ENCODE measurements around the gene APBB3. TPM values are rescaled to one million over a fixed set of nuclear protein-coding genes. Genes with fewer than 3 reads are reported as not detected.

APBB3 gene
- total RNA-seq, 1 donor from 2014 or later, result 6.3 TPM

GRCh38 chr5:140547508-140548299 is 16.7 kb downstream of the APBB3 start, which contains the start of gene EIF4EBP3:
TSS of gene EIF4EBP3 (plus strand) at chr5:140547662. CDS start at chr5:140547738, 76 bp downstream.
- peak; percentile 81 for FAIRE-seq
- Histone ChIP-seq H3K36me3 (ENCODE audit: control insufficient read depth, insufficient read depth, low read length) (peaks cover 22% of the 10 kb centered on the region), H3K27me3 (ENCODE audit: control insufficient read depth, insufficient read depth, low read length) (no peaks in the 10 kb centered on the region), H3K4me3 (ENCODE audit: low read depth, low read length) (peak within 1 kb of the TSS; percentile 47)
- peak; percentile 86 for DNase-seq (ENCODE audit: low read depth)
- TF ChIP-seq CTCF (IDR thresholded peaks at IDR 0.05; ENCODE audit: insufficient read depth, low read length, severe bottlenecking), result peak; percentile 81

GRCh38 chr5:140546851-140547507 is 17.4 kb downstream of the APBB3 start:
- no peak for TF ChIP-seq CTCF (IDR thresholded peaks at IDR 0.05; ENCODE audit: insufficient read depth, low read length, severe bottlenecking)
- no peak overlapping the region for H3K4me3 ChIP-seq (ENCODE audit: low read depth, low read length)
- H3K27me3 ChIP-seq (ENCODE audit: control insufficient read depth, insufficient read depth, low read length), result no peaks in the 10 kb centered on the region
- no peak for FAIRE-seq
- DNase-seq (ENCODE audit: low read depth), result no peak
- peaks cover 23% of the 10 kb centered on the region for H3K36me3 ChIP-seq (ENCODE audit: control insufficient read depth, insufficient read depth, low read length)

- Histone ChIP-seq H3K36me3 (ENCODE audit: control insufficient read depth, insufficient read depth, low read length) (peaks cover 15% of the 10 kb centered on the region), H3K4me3 (ENCODE audit: low read depth, low read length) (no peak overlapping the region), H3K27me3 (ENCODE audit: control insufficient read depth, insufficient read depth, low read length) (no peaks in the 10 kb centered on the region)
- no peak for TF ChIP-seq CTCF (IDR thresholded peaks at IDR 0.05; ENCODE audit: insufficient read depth, low read length, severe bottlenecking)
- FAIRE-seq (no peak), DNase-seq (ENCODE audit: low read depth) (no peak)
Measured at GRCh38 chr5:140545606-140546005, 18.8 kb downstream of the APBB3 start.

GRCh38 chr5:140544986-140545385 is 19.4 kb downstream of the APBB3 start:
- DNase-seq (ENCODE audit: low read depth) (no peak), FAIRE-seq (no peak)
- Histone ChIP-seq H3K36me3 (ENCODE audit: control insufficient read depth, insufficient read depth, low read length) (peaks cover 10% of the 10 kb centered on the region), H3K27me3 (ENCODE audit: control insufficient read depth, insufficient read depth, low read length) (no peaks in the 10 kb centered on the region), H3K4me3 (ENCODE audit: low read depth, low read length) (no peak overlapping the region)
- no peak for TF ChIP-seq CTCF (IDR thresholded peaks at IDR 0.05; ENCODE audit: insufficient read depth, low read length, severe bottlenecking)

GRCh38 chr5:140542972-140543371 is 21.4 kb downstream of the APBB3 start:
- H3K27me3 ChIP-seq (ENCODE audit: control insufficient read depth, insufficient read depth, low read length), result no peaks in the 10 kb centered on the region
- FAIRE-seq, result no peak
- H3K36me3 ChIP-seq (ENCODE audit: control insufficient read depth, insufficient read depth, low read length), result peaks cover 9% of the 10 kb centered on the region
- H3K4me3 ChIP-seq (ENCODE audit: low read depth, low read length), result no peak overlapping the region
- DNase-seq (ENCODE audit: low read depth), result no peak
- TF ChIP-seq CTCF (IDR thresholded peaks at IDR 0.05; ENCODE audit: insufficient read depth, low read length, severe bottlenecking), result no peak

All from bronchial epithelial cell (primary cell).